GM12873 (cell line): ENCODE data around the gene CD33.
"Not testable (repeated sequence)": the region's sequence is repeated elsewhere in the genome, so short reads cannot be mapped to it uniquely, and the experiment has no call there.

ENCODE experiments used
- TF ChIP-seq, protein P1 (sequence below): IDR thresholded peaks from 2 replicates; pipeline ENCODE4 v1.5.1; 2012; ENCODE audit warnings: low read depth, mild to moderate bottlenecking, moderate library complexity, low read length, control low read depth; ENCODE audit not compliant: insufficient read depth; ENCODE audit errors: missing control alignments

Gene CD33

DNA sequence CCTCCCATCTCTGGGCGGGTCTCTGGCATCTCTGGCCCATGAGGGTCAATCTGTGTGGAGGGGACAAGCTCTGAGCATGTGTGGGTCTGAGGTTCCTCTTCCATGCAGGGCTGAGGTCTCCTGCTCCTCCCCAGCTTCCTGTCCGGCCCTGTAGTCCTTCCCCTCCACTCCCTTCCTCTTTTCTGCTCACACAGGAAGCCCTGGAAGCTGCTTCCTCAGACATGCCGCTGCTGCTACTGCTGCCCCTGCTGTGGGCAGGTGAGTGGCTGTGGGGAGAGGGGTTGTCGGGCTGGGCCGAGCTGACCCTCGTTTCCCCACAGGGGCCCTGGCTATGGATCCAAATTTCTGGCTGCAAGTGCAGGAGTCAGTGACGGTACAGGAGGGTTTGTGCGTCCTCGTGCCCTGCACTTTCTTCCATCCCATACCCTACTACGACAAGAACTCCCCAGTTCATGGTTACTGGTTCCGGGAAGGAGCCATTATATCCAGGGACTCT, at the start of gene CD33:
CD33 (plus strand) TSS at position 183 of the 496 bp plus-strand sequence; CDS start at position 222, 39 bp downstream.
- TF ChIP-seq, protein P1, sequence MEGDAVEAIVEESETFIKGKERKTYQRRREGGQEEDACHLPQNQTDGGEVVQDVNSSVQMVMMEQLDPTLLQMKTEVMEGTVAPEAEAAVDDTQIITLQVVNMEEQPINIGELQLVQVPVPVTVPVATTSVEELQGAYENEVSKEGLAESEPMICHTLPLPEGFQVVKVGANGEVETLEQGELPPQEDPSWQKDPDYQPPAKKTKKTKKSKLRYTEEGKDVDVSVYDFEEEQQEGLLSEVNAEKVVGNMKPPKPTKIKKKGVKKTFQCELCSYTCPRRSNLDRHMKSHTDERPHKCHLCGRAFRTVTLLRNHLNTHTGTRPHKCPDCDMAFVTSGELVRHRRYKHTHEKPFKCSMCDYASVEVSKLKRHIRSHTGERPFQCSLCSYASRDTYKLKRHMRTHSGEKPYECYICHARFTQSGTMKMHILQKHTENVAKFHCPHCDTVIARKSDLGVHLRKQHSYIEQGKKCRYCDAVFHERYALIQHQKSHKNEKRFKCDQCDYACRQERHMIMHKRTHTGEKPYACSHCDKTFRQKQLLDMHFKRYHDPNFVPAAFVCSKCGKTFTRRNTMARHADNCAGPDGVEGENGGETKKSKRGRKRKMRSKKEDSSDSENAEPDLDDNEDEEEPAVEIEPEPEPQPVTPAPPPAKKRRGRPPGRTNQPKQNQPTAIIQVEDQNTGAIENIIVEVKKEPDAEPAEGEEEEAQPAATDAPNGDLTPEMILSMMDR, result not testable (repeated sequence)

DNA sequence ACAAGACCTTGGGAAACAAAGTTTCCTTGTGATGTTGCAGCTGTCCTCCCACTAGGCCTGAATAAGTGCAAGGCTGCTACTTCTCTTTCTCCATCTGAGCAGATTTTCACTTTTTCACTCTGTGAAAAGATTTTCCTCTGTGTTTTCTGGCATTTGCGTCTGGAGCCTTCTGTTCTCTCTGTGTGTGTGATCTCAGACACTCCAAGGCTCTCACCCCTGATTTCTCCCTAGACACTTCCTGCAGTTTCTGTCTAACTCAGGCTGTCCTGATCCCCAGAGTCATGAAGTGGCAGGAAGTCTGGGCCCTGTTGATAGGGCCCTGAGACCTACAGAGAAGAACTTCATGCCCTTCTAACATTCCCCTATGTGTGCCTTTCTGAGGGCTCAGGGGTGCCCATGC, 45.6 kb upstream of the CD33 start:
- TF ChIP-seq, protein P1, result no peak

DNA sequence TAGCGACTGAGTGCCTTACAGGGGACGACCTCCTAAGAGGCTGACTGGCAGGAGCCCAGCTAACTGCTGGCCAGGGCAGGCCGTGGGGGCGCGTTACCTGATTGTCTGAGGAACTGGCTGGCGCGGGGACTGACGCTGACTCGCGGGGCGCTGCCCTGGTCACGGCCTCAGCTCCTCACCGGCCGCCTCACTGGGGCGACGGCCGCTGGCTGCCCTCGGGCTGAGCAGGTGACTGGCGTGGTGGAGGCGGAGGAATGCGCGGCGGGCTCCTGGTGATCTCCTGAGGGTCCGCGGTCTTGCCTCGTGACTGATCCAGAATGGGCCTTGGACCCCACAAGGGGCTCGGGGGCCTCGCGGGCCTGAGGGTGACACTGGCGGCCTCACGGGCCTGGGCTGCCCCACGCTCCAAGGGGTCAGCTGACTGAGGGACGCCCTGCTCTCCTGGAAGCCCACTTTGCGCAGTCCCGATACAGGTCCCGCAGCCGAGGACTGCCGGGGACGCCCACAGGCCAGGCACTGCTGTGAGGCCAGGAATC, 43.4 kb upstream of the CD33 start:
- TF ChIP-seq, protein P1, result no peak

DNA sequence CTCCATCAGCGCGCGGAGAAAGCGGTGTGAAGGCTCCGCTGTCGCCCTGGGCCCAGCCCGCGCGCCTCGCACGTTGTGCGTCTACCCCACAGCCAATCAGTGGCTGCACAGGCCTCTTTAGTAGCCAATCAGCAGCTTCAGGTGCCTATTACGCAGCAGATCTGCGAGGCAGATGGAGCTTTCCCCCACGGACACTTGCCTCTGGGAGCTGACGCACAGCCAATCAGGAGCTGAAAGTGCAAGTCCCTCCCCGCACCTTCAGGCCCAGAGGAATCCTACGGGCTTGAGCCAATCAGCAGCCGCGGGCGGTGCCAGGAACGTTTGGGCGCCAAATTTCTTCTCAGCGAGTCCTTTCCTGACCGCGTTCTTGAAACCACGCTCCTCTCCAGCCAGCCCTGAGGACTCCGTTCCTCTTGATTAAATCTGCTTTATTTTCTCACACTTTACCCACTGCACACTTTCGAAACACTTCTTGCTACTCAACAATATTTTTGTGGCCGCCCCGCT, 42.9 kb upstream of the CD33 start:
- TF ChIP-seq, protein P1, result no peak

DNA sequence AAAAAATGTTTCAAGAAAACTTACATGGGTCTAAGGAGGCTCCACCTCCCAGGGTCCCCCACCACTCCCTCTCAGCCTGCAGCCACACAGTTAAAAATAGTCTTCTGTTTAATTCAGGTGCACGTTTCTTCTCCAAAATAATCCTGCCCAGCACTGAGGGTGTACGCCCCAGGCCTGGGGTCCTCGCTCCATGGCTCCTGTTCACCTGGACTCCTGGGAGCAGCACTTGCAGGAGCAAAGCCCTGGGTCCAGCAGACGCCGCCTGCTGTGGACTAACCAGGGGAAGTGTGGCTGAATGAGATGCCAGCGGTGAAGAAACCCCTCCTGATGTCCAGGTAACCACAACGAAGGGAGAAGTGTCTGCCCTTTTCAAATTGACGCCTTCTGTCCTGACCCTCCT, 41.3 kb upstream of the CD33 start:
- TF ChIP-seq, protein P1, result no peak

DNA sequence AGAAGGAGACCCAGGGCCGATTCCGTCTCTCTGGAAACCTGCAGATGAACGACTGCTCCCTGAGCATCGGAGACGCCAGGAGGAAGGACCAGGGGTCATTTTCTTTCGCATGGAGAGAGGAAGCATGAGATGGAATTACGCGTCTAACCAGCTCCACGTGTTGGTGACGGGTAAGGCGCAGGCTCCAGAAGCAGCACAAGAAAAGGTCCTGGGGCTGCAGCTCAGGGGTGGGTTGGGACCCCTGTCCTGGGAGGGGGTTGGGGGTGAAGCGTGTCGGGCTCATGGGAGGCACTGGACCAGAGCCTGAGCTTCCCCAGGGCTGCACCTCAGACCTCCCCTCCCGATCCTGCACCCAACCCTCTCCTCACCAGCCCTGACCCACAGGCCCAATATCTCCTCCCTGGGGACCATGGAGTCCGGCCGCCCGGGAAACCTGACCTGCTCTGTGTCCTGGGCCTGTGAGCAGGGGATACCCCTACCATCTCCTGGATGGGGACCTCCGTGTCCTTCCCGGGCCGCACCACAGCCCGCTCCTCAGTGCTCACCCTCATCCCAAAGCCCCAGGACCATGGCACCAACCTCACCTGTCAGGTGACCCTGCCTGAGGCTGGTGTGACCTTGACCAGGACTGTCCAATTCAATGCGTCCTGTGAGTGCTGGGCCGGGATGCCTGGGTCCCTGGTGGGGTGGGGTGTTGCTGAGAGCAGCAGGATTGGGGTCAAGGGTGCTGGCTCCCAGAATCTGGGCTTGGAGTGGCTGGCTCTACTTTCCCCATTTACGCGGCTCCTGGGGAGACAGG, 39.6 kb upstream of the CD33 start:
- TF ChIP-seq, protein P1, result no peak

DNA sequence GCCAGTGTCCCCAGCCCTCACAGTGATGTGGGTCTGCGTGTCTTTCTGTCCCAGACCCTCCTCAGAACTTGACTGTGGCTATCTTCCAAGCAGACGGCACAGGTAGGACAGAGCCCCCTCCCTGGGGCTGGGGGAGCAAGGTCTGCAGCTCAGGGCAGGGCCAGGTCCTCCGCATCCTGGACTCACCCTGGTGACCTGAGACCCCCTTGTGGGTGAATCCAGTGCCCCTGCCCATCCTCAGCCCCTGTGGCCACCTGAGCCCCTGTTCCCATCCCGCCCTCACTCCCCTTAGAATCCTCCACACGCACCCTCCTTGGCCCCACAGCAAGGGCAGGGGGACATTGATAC, 39.0 kb upstream of the CD33 start:
- TF ChIP-seq, protein P1, result no peak
